Progenitor cell of endocrine pancreas (in vitro differentiated cells): Measurements from ENCODE around the gene SEZ6L. TPM values are rescaled to one million over a fixed set of nuclear protein-coding genes. Genes with fewer than 3 reads are reported as not detected.

Experiments
- DNase-seq: peaks from one replicate; pipeline ENCODE4 v3.0.0; 2021; ENCODE audit warnings: low spot score; ENCODE audit not compliant: unreplicated experiment
- H3K27ac Mint-ChIP-seq: 2 replicates; pipeline ENCODE4 v1.8.0; 2021; ENCODE audit warnings: mild to moderate bottlenecking, moderate library complexity, mixed read lengths
- H3K27me3 Mint-ChIP-seq: 2 replicates; pipeline ENCODE4 v1.8.0; 2021; ENCODE audit warnings: mixed read lengths
- H3K36me3 Mint-ChIP-seq: 2 replicates; pipeline ENCODE4 v1.8.0; 2022; ENCODE audit warnings: mixed read lengths; ENCODE audit not compliant: insufficient read depth
- H3K4me1 Mint-ChIP-seq: 2 replicates; pipeline ENCODE4 v1.8.0; 2021; ENCODE audit warnings: low read depth, mixed read lengths
- H3K4me3 Mint-ChIP-seq: 2 replicates; pipeline ENCODE4 v1.8.0; 2021; ENCODE audit warnings: low read depth, mild to moderate bottlenecking, moderate library complexity, mixed read lengths
- H3K9me3 Mint-ChIP-seq: 2 replicates; pipeline ENCODE4 v1.8.0; 2021; ENCODE audit warnings: low read depth, mixed read lengths
- CTCF ChIP-seq: fragments of 200-600 bp; sonication (generic); IDR thresholded peaks from one replicate; pipeline ENCODE4 v1.5.0; 2021; ENCODE audit warnings: antibody characterized with exemption, mild to moderate bottlenecking; ENCODE audit not compliant: unreplicated experiment
- long read RNA-seq: library from polyadenylated mRNA; unstranded; transcript quantifications from one replicate; pipeline ENCODE4 v2.0.0, GENCODE V29; 2020
- total RNA-seq: library from RNA; stranded (reverse); gene quantifications from 2 replicates; pipeline ENCODE4 v1.2.1, GENCODE V29; 2021

SEZ6L gene
- total RNA-seq = 25.3 and 26.2 TPM in 2 replicates
- long read RNA-seq, partial matches to known transcripts = 3 of 19 reads
- long read RNA-seq, other reads (novel, unspliced or antisense) = 16 of 19 reads

- H3K27me3 Mint-ChIP-seq = peaks cover 73% of the 10 kb centered on the region
- H3K36me3 Mint-ChIP-seq = no peaks in the 10 kb centered on the region
- H3K4me3 Mint-ChIP-seq = peak within 1 kb of the TSS; percentile 70
- peaks cover 19% of the 10 kb centered on the region for H3K4me1 Mint-ChIP-seq
- no peaks in the 10 kb centered on the region for H3K9me3 Mint-ChIP-seq
- H3K27ac Mint-ChIP-seq = peak within 1 kb of the TSS; percentile 63
- TF ChIP-seq CTCF = no peak
- DNase-seq = peak; percentile 31
Measured at GRCh38 chr22:26169315-26170111, at the start of gene SEZ6L. Gene SEZ6L, plus strand, starts transcription at chr22:26169462. Its CDS starts 208 bp downstream, at chr22:26169670.

- H3K27me3 Mint-ChIP-seq = peaks cover 9% of the 10 kb centered on the region
Measured at GRCh38 chr22:26122920-26123468, 46.3 kb upstream of the SEZ6L start.

GRCh38 chr22:26124991-26125725 is 44.1 kb upstream of the SEZ6L start:
- no peak for DNase-seq
- H3K9me3 Mint-ChIP-seq = no peaks in the 10 kb centered on the region
- H3K4me3 Mint-ChIP-seq = no peak overlapping the region
- H3K36me3 Mint-ChIP-seq = no peaks in the 10 kb centered on the region
- TF ChIP-seq CTCF = no peak
- no peak overlapping the region for H3K27ac Mint-ChIP-seq
- H3K4me1 Mint-ChIP-seq = peaks cover 8% of the 10 kb centered on the region
- H3K27me3 Mint-ChIP-seq = peaks cover 7% of the 10 kb centered on the region

More at GRCh38 chr22:26122920-26123468, 46.3 kb upstream of the SEZ6L start:
- Mint-ChIP-seq H3K4me3 (no peak overlapping the region), H3K36me3 (no peaks in the 10 kb centered on the region), H3K9me3 (no peaks in the 10 kb centered on the region), H3K4me1 (peaks cover 8% of the 10 kb centered on the region), H3K27ac (no peak overlapping the region)
- DNase-seq = no peak
- TF ChIP-seq CTCF = no peak

- Mint-ChIP-seq H3K27me3 (peaks cover 9% of the 10 kb centered on the region), H3K4me3 (no peak overlapping the region), H3K36me3 (no peaks in the 10 kb centered on the region), H3K9me3 (no peaks in the 10 kb centered on the region), H3K4me1 (peaks cover 8% of the 10 kb centered on the region), H3K27ac (no peak overlapping the region)
- no peak for DNase-seq
- TF ChIP-seq CTCF = no peak
Measured at GRCh38 chr22:26127126-26127525, 42.1 kb upstream of the SEZ6L start.

- Mint-ChIP-seq H3K4me3 (no peak overlapping the region), H3K36me3 (no peaks in the 10 kb centered on the region), H3K9me3 (no peaks in the 10 kb centered on the region), H3K27ac (no peak overlapping the region), H3K4me1 (peaks cover 8% of the 10 kb centered on the region), H3K27me3 (peaks cover 9% of the 10 kb centered on the region)
- TF ChIP-seq CTCF = no peak
- DNase-seq = no peak
Measured at GRCh38 chr22:26127556-26127955, 41.7 kb upstream of the SEZ6L start.
